Measurements from ENCODE around the gene AOPEP. TPM values are rescaled to one million over a fixed set of nuclear protein-coding genes. Genes with fewer than 3 reads are reported as not detected.

Gene AOPEP
- total and polyA plus RNA-seq, 3 donors from 2014 or later = 31.4 to 95.0 (median 80.4) TPM

GRCh38 chr9:95023217-95024003 lies 296.9 kb downstream of the AOPEP start:
- Histone ChIP-seq H3K27me3 (no peaks in the 10 kb centered on the region), H3K27ac (peak overlapping the region in 1 of 2 donors; percentile 68), H3K36me3 (ENCODE audit: low read depth, missing control alignments) (no peaks in the 10 kb centered on the region), H3K4me1 (peaks cover 35% of the 10 kb centered on the region), H3K9me3 (no peaks in the 10 kb centered on the region), H3K4me3 (no peak overlapping the region)
- no peak for DNase-seq
- no peak for TF ChIP-seq CTCF (IDR thresholded peaks at IDR 0.05)
- no peak for TF ChIP-seq POLR2A (IDR thresholded peaks at IDR 0.05)
- intact Hi-C loops (cut with DNase I; ENCODE audit: low total_unique reads) = no loop called here
- WGBS, 2 donors = 75 to 80% methylated on average over 6 to 9 of the region's 9 CpGs

GRCh38 chr9:95024097-95024671 lies 297.7 kb downstream of the AOPEP start:
- Histone ChIP-seq H3K4me1 (peaks cover 35% of the 10 kb centered on the region), H3K9me3 (no peaks in the 10 kb centered on the region), H3K36me3 (ENCODE audit: low read depth, missing control alignments) (no peaks in the 10 kb centered on the region), H3K4me3 (no peak overlapping the region), H3K27ac (peak overlapping the region in 1 of 2 donors; percentile 68), H3K27me3 (no peaks in the 10 kb centered on the region)
- DNase-seq = peak; percentile 26
- intact Hi-C loops (cut with DNase I; ENCODE audit: low total_unique reads) = no loop called here
- 44 to 62% methylated on average over 12 of the region's 12 CpGs for WGBS, 2 donors
- TF ChIP-seq POLR2A (IDR thresholded peaks at IDR 0.05) (no peak), CTCF (IDR thresholded peaks at IDR 0.05) (no peak)

GRCh38 chr9:95025213-95026147 lies 299.0 kb downstream of the AOPEP start:
- TF ChIP-seq CTCF (IDR thresholded peaks at IDR 0.05) = no peak
- DNase-seq = peak; percentile 67
- Histone ChIP-seq H3K9me3 (no peaks in the 10 kb centered on the region), H3K4me1 (peaks cover 35% of the 10 kb centered on the region), H3K4me3 (no peak overlapping the region), H3K36me3 (ENCODE audit: low read depth, missing control alignments) (no peaks in the 10 kb centered on the region), H3K27me3 (no peaks in the 10 kb centered on the region), H3K27ac (peak overlapping the region in 1 of 2 donors; percentile 68)
- intact Hi-C loops (cut with DNase I; ENCODE audit: low total_unique reads) = no loop called here
- WGBS, 2 donors = 42 to 46% methylated on average over 13 of the region's 13 CpGs

GRCh38 chr9:95026148-95026524 lies 299.6 kb downstream of the AOPEP start:
- Histone ChIP-seq H3K9me3 (no peaks in the 10 kb centered on the region), H3K4me3 (no peak overlapping the region), H3K27ac (peak overlapping the region in 1 of 2 donors; percentile 68), H3K36me3 (ENCODE audit: low read depth, missing control alignments) (no peaks in the 10 kb centered on the region), H3K27me3 (no peaks in the 10 kb centered on the region), H3K4me1 (peaks cover 32% of the 10 kb centered on the region)
- WGBS, 2 donors = 89 to 91% methylated on average over 6 of the region's 6 CpGs
- TF ChIP-seq POLR2A (IDR thresholded peaks at IDR 0.05) (no peak), CTCF (IDR thresholded peaks at IDR 0.05) (no peak)
- no peak for DNase-seq
- intact Hi-C loops (cut with DNase I; ENCODE audit: low total_unique reads) = no loop called here

All from testis (tissue), 3 donors.